ENCODE data around the gene FAM204A.

The FAM204A gene

GRCh38 chr10:118333871-118334270 lies 8.3 kb downstream of the FAM204A start:
- no peak for DNase-seq
- intact Hi-C loops (cut with DNase I), result no loop called here

- intact Hi-C loops (cut with DNase I), result no loop called here
- no peak for DNase-seq
Measured at GRCh38 chr10:118332948-118333710, 9.0 kb downstream of the FAM204A start.

- DNase-seq, result no peak
- intact Hi-C loops (cut with DNase I), result no loop called here
Measured at GRCh38 chr10:118332236-118332635, 9.9 kb downstream of the FAM204A start.

- intact Hi-C loops (cut with DNase I), result no loop called here
- no peak for DNase-seq
Measured at GRCh38 chr10:118330295-118331076, 11.6 kb downstream of the FAM204A start.

GRCh38 chr10:118324140-118324539 lies 18.0 kb downstream of the FAM204A start:
- DNase-seq, result no peak
- intact Hi-C loops (cut with DNase I), result no loop called here

GRCh38 chr10:118321724-118322575 lies 20.2 kb downstream of the FAM204A start:
- intact Hi-C loops (cut with DNase I), result no loop called here
- DNase-seq, result no peak

- peak in 6 of 42 donors; percentile 19 to 57 (median 26) for DNase-seq
- intact Hi-C loops (cut with DNase I), result no loop called here
Measured at GRCh38 chr10:118315629-118316028, 26.5 kb downstream of the FAM204A start.

GRCh38 chr10:118314882-118315281 lies 27.2 kb downstream of the FAM204A start:
- intact Hi-C loops (cut with DNase I), result no loop called here
- DNase-seq, result no peak

GRCh38 chr10:118311505-118311904 lies 30.6 kb downstream of the FAM204A start:
- intact Hi-C loops (cut with DNase I), result no loop called here
- DNase-seq, result no peak

GRCh38 chr10:118310822-118311221 lies 31.3 kb downstream of the FAM204A start:
- DNase-seq, result no peak
- intact Hi-C loops (cut with DNase I), result no loop called here

GRCh38 chr10:118309911-118310310 lies 32.2 kb downstream of the FAM204A start:
- intact Hi-C loops (cut with DNase I), result no loop called here
- no peak for DNase-seq

- no peak for DNase-seq
- intact Hi-C loops (cut with DNase I), result no loop called here
Measured at GRCh38 chr10:118308664-118309063, 33.5 kb downstream of the FAM204A start.

- no peak for DNase-seq
- intact Hi-C loops (cut with DNase I), result no loop called here
Measured at GRCh38 chr10:118307859-118308258, 34.3 kb downstream of the FAM204A start.

GRCh38 chr10:118307220-118307619 lies 34.9 kb downstream of the FAM204A start:
- DNase-seq, result no peak
- intact Hi-C loops (cut with DNase I), result no loop called here

- intact Hi-C loops (cut with DNase I), result no loop called here
- no peak for DNase-seq
Measured at GRCh38 chr10:118305730-118306129, 36.4 kb downstream of the FAM204A start.

GRCh38 chr10:118304521-118304920 lies 37.6 kb downstream of the FAM204A start:
- intact Hi-C loops (cut with DNase I), result no loop called here
- DNase-seq, result peak in 14 of 42 donors; percentile 4 to 68 (median 28)

GRCh38 chr10:118301211-118301610 lies 40.9 kb downstream of the FAM204A start:
- intact Hi-C loops (cut with DNase I), result no loop called here
- no peak for DNase-seq

- no peak for DNase-seq
- intact Hi-C loops (cut with DNase I), result no loop called here
Measured at GRCh38 chr10:118300320-118300719, 41.8 kb downstream of the FAM204A start.

- DNase-seq, result no peak
- intact Hi-C loops (cut with DNase I), result no loop called here
Measured at GRCh38 chr10:118298787-118299186, 43.3 kb downstream of the FAM204A start.

GRCh38 chr10:118291122-118291521 lies 51.0 kb downstream of the FAM204A start:
- no peak for DNase-seq
- intact Hi-C loops (cut with DNase I), result no loop called here

Measured in head of caudate nucleus (tissue), 42 donors.